Measurements from ENCODE around the gene OR2T27.

DNA sequence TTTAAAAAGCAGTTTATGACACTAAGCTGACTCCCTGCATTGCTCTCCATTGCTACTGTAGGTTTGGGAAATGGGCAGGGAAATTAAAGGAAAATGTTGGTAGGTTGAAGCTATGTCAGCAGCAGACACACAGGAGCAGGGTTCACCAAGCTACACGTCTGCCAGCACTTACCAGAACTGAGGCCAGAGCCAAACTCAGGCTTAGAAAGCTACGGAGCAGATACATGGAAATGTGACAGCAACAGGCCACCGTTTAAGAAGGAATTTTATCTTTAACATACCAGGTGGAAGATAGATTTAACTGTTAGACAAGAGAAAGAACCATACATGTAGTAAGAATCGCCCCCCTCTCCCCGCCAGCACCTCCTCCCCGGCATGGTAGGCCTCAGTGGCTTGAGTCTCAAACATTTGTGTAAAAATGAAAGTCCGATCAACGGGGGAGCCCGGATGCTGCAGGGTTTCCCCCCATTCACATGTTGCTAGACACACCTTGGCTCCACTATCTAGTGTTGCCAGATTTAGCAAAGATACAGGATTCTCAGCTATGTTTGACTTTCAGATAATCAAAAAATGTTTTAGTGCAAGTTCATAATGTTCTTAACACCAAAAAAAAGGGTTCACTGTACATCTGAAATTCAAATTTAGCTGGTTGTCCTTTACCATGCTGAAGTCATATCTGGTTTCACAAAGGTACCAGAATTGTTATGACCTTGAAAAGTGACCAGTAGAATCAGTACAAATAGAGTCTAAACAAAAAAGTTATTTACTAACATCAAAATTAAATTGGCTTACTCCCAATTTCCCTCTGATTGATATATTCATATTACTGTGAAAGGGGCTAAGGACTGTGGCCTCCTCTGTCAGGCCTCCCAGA lies 27.1 kb downstream of the OR2T27 start:
- TF ChIP-seq, protein P1, sequence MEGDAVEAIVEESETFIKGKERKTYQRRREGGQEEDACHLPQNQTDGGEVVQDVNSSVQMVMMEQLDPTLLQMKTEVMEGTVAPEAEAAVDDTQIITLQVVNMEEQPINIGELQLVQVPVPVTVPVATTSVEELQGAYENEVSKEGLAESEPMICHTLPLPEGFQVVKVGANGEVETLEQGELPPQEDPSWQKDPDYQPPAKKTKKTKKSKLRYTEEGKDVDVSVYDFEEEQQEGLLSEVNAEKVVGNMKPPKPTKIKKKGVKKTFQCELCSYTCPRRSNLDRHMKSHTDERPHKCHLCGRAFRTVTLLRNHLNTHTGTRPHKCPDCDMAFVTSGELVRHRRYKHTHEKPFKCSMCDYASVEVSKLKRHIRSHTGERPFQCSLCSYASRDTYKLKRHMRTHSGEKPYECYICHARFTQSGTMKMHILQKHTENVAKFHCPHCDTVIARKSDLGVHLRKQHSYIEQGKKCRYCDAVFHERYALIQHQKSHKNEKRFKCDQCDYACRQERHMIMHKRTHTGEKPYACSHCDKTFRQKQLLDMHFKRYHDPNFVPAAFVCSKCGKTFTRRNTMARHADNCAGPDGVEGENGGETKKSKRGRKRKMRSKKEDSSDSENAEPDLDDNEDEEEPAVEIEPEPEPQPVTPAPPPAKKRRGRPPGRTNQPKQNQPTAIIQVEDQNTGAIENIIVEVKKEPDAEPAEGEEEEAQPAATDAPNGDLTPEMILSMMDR (IDR thresholded peaks at IDR 0.05): no peak
- no peak for TF ChIP-seq POLR2A (IDR thresholded peaks at IDR 0.05)

Data from testis (tissue), 2 donors.